Neutrophil (primary cell): ENCODE results near the gene MEGF11.

Experiments
- H3K27ac ChIP-seq: fragments of 200-600 bp; sonication (generic); 2 replicates; pipeline ENCODE4 v1.5.1; 2016; ENCODE audit warnings: mild to moderate bottlenecking, moderate library complexity
- H3K27me3 ChIP-seq: fragments of 200-600 bp; sonication (generic); 2 replicates; pipeline ENCODE4 v1.6.0; 2016; ENCODE audit warnings: mild to moderate bottlenecking
- H3K36me3 ChIP-seq: fragments of 200-600 bp; sonication (generic); 2 replicates; pipeline ENCODE4 v1.5.1; 2017
- H3K4me1 ChIP-seq, 2 experiments: fragments of 200-600 bp in 1 of 2; sonication (generic) in 1 of 2; 1 replicate in 1 of 2; 2 replicates in 1 of 2; pipeline versions ENCODE4 v1.5.1 to v1.6.1; 2013 to 2016; ENCODE audit warnings: low read depth in 1 of 2, low read length in 1 of 2, mild to moderate bottlenecking in 1 of 2, moderate library complexity in 1 of 2; ENCODE audit not compliant: control insufficient read depth in 1 of 2, insufficient read depth in 1 of 2
- H3K4me3 ChIP-seq, 2 experiments: fragments of 200-600 bp in 1 of 2; sonication (generic) in 1 of 2; 1 replicate in 1 of 2; 2 replicates in 1 of 2; pipeline ENCODE4 v1.5.1; 2013 to 2016; ENCODE audit warnings: low read depth in 1 of 2, low read length in 1 of 2, mild to moderate bottlenecking in 1 of 2, moderate library complexity in 1 of 2
- H3K9me3 ChIP-seq: fragments of 200-600 bp; sonication (generic); 2 replicates; pipeline ENCODE4 v1.5.1; 2016
- TF ChIP-seq, protein P1 (sequence below): fragments of 200-600 bp; sonication (generic); IDR thresholded peaks from 2 replicates; pipeline ENCODE4 v1.5.1; 2016; ENCODE audit warnings: antibody characterized with exemption

MEGF11 gene

DNA sequence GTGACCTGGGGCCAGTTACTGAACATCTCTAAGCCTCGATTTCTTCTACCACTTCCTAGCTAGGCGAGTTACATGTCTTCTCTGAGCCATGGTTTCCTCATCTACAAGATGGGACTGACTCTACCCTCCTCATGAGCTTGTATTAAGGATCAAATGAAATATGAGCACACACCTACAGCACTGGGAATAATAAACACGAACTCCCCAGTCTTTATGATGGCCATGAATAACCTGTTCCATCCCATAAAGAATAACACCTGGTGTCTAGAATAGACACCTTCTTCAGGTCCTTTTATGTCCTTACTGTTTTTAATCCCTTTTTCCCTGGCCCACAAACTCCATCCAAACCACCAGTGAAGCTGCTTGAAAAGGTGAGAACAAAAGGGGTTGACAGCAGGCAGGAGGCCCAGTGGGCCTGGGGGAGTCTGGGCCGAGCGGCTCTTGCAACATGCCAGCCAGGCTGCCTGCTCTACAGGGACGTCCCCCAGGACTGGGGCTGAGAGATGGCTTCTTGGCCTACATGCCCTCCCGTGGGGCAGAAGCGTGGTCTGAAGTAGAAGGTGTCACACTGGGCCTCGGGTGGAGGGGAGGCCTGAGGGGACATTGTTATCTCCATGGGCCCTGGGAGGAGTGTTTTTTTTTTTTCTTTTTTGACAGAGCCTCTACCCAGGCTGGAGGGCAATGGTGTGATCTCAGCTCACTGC, 206.1 kb downstream of the MEGF11 start:
- TF ChIP-seq, protein P1, sequence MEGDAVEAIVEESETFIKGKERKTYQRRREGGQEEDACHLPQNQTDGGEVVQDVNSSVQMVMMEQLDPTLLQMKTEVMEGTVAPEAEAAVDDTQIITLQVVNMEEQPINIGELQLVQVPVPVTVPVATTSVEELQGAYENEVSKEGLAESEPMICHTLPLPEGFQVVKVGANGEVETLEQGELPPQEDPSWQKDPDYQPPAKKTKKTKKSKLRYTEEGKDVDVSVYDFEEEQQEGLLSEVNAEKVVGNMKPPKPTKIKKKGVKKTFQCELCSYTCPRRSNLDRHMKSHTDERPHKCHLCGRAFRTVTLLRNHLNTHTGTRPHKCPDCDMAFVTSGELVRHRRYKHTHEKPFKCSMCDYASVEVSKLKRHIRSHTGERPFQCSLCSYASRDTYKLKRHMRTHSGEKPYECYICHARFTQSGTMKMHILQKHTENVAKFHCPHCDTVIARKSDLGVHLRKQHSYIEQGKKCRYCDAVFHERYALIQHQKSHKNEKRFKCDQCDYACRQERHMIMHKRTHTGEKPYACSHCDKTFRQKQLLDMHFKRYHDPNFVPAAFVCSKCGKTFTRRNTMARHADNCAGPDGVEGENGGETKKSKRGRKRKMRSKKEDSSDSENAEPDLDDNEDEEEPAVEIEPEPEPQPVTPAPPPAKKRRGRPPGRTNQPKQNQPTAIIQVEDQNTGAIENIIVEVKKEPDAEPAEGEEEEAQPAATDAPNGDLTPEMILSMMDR: no peak
- Histone ChIP-seq H3K4me1 (no peaks in the 10 kb centered on the region), H3K4me3 (no peak overlapping the region), H3K9me3 (no peaks in the 10 kb centered on the region), H3K27ac (no peak overlapping the region), H3K27me3 (peaks cover 19% of the 10 kb centered on the region), H3K36me3 (no peaks in the 10 kb centered on the region)

DNA sequence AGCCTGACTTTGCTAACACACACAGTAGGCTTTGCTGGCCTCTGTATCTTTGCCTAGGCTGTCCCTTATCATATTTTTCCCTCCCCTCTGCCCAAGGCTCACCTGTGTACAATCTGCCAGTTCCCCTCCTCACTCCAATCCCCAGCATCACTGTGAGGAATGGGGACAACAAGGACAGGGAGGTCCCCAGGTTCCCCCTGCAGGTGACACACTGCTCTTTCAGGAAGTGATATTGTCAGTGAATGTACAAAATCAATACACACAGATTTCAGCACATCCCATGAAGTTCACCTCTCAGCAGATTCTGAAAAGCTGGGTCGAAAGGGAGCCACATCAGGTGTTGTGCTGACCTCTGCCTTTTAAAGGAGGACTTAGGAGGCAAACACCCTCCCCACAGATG, 206.8 kb downstream of the MEGF11 start:
- TF ChIP-seq, protein P1: no peak
- Histone ChIP-seq H3K4me1 (no peaks in the 10 kb centered on the region), H3K4me3 (no peak overlapping the region), H3K36me3 (no peaks in the 10 kb centered on the region), H3K27ac (no peak overlapping the region), H3K27me3 (peaks cover 26% of the 10 kb centered on the region), H3K9me3 (no peaks in the 10 kb centered on the region)

DNA sequence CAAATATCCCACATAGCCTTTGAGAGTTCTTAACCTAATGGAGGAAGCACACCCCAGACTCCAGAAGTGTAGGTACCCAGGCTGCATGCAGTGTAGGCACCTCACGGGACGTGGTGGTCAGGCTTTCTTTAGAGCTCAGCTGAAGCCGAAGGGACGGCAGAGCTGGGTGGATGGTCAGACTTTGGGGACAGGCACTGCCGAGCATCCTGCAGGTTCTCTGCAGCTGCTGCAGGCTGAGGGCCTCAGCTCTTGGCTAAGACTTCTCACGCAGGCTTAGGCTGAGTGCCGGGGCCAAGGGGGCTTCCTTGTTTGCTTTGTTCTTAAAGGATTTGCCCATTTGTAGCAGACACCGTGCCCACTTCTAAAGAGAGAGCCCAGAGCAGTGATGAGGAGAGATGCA, 207.2 kb downstream of the MEGF11 start:
- H3K36me3 ChIP-seq: no peaks in the 10 kb centered on the region
- H3K27me3 ChIP-seq: peaks cover 30% of the 10 kb centered on the region
- TF ChIP-seq, protein P1: no peak
- no peaks in the 10 kb centered on the region for H3K4me1 ChIP-seq
- no peak overlapping the region for H3K27ac ChIP-seq
- H3K4me3 ChIP-seq: no peak overlapping the region
- no peaks in the 10 kb centered on the region for H3K9me3 ChIP-seq

DNA sequence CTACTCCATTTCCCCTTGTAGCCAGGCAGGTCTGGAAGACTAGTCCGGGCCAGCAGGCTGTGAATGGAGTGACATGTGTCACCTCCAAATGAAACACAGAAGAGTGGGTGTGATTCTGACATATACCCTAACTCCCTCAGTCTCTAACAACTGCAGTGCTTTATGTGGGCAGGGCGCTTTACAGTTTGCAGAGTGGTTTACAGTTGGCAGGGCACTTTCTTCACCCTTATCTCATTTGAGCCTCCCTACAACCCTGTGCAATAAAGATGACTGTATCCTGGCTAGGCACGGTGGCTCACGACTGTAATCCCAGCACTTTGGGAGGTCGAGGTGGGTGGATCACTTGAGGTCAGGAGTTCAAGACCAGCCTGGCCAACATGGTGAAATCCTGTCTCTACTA, 208.0 kb downstream of the MEGF11 start:
- Histone ChIP-seq H3K4me3 (no peak overlapping the region), H3K9me3 (no peaks in the 10 kb centered on the region), H3K27ac (no peak overlapping the region), H3K4me1 (no peaks in the 10 kb centered on the region), H3K27me3 (peaks cover 38% of the 10 kb centered on the region), H3K36me3 (no peaks in the 10 kb centered on the region)
- TF ChIP-seq, protein P1: no peak

DNA sequence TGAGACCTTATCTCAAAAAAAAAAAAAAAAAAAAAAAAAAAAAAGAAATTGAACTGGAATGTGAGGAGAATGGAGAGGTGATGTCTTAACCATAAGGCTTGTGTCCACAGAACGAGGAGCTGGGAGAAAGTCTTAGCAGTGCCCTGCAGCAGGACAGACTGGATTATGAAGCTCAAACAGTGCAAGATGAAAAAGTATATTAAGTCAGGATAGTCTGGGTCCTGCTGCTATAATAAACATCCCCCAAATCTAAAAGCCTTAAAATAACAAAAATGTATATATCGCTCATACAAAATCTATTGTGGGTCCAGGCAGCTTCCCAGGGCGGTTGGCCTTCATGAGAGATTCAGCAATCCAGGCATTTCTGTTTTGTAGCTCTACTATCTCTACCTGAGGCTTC, 208.7 kb downstream of the MEGF11 start:
- peaks cover 45% of the 10 kb centered on the region for H3K27me3 ChIP-seq
- no peak overlapping the region for H3K27ac ChIP-seq
- H3K36me3 ChIP-seq: no peaks in the 10 kb centered on the region
- no peaks in the 10 kb centered on the region for H3K4me1 ChIP-seq
- TF ChIP-seq, protein P1: no peak
- no peak overlapping the region for H3K4me3 ChIP-seq
- H3K9me3 ChIP-seq: no peaks in the 10 kb centered on the region
